Stimulated activated CD4-positive, alpha-beta T cell treated with anti-CD3 and anti-CD28 coated beads, Interleukin-2, amount 100 ng/mL, for 4 hours (primary cell): ENCODE measurements around the gene OCA2.
"Not testable (repeated sequence)": the region's sequence is repeated elsewhere in the genome, so short reads cannot be mapped to it uniquely, and the experiment has no call there.

Experiments
- DNase-seq: peaks from one replicate; pipeline ENCODE4 v3.0.0-alpha.2; 2020; ENCODE audit warnings: low read depth

The OCA2 gene

DNA sequence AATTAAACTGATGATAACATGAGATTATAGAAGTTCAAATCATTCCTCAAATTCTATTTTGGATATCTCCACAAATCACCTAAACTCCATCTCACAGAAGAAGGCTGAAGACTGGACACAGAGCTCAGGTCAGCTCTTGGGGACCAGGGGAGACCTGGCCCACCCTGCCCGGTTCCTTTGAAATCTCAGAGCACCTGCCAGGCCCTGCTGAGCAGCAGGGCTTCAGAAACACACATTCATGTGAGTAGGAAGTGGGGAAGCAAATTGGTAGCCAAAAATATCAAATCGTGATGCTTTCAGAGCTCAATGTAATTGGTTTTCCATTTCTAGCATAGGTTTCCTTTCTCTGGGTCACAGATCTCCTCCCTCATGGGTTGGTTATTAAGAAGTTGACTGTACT lies 76.2 kb downstream of the OCA2 start:
- DNase-seq: no peak

DNA sequence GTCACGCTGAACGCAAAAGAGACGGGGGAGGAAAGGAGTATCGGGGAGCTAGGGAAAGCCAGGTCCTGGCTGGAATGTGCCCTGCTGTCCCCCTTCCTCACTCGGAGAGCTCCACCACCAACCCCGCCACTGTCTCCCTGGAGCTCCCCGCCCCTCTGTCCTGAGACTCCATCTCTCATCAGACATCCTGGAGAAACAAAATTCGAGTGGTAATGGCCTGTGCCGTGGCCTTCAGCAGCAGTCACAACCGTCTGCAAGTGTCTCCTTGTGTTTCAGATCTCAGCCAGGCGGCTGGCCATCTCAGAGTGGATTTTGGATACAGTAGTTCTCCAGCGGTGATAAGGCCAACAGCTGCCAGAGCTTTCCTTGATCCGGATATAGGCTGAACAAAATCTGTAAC lies 76.9 kb downstream of the OCA2 start:
- no peak for DNase-seq

DNA sequence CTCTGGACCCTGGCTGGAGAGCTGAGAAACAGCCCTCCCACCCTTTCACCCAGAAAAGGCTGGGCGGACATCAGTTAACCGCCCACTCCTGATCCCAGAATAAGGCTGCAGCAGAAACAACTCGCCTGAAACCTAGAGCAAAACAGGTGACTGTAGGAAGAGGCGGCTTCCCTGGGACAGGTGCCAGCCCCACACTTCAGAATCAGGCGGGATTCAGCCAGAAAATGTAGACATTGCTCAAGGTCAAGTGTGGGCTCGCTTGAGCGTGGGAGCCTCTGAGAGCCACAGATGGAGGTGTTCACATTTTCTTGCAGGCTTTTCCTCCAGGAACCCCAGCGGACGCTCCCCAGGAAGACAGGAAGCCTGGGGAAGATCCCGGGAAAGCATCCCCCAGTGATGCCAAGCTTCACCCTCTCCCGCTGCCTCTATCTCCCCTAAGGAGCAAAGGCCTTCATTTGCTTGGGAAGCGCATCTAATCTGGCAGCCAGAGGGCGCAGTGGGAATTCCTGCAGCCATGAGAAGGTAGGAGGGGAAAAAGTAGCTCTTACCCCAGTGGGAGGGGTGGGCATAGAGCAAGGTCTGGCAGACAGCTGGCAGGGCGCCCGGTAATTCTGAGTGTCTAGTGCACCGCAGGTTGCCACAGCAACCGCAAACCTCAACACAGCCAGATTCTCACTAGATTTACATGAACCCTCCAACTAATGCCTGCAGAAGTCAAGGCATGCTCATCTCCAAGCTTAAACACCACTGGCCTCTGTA lies 77.7 kb downstream of the OCA2 start:
- DNase-seq: peak; percentile 13

DNA sequence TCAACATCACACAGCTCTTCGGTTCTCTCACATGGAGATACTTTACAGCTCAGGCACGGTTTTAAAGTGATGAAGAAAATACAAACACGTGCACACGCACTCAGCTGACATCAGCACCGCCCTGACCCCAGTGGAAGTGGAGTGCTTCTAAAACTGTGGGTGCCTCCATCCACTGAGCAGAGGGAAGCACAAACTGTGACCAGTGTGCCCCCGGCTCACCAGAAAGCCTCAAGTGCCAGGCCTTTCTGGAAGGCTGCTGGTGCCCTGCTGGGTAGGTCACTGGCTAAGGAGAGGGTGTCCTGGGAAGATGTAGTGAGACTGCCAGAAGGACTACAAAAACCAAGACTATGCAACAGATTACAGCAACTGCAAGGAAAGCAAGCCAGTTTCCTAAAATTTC lies 78.5 kb downstream of the OCA2 start:
- no peak for DNase-seq

DNA sequence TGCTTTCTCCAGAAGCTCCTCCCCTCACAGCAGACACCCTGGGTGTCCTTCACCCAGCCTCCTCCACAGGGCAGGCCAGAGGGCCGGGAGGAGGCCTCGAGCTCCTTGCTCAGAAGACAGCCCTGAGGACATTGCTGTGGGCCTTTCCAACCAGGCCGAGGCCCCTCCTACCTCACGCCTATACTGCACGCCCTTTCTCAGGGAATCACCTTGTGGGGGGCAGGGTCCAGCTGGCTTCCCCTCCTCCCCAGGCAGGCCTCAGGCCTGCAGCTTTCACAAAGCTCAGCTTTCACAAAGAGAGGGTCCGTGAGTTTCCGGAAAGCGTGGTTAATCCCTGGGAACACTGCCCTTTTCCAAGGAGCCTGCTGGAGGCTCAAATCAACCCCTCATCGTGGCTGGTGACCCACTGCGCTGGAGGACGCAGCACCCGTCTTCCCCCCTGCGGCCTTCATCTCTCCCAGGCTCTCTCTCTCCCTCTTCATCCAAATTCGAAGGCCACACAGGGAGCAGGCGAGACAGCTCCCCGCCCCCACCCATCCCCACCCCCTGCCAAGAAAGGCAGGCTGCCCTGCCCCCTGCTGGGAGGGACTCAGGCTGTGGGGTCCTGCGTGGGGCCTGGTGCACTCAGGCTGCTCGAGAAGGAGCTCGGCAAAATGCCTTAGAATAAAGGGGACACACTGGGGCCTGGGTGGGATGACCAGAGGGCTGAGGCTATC lies 79.4 kb downstream of the OCA2 start:
- no peak for DNase-seq

DNA sequence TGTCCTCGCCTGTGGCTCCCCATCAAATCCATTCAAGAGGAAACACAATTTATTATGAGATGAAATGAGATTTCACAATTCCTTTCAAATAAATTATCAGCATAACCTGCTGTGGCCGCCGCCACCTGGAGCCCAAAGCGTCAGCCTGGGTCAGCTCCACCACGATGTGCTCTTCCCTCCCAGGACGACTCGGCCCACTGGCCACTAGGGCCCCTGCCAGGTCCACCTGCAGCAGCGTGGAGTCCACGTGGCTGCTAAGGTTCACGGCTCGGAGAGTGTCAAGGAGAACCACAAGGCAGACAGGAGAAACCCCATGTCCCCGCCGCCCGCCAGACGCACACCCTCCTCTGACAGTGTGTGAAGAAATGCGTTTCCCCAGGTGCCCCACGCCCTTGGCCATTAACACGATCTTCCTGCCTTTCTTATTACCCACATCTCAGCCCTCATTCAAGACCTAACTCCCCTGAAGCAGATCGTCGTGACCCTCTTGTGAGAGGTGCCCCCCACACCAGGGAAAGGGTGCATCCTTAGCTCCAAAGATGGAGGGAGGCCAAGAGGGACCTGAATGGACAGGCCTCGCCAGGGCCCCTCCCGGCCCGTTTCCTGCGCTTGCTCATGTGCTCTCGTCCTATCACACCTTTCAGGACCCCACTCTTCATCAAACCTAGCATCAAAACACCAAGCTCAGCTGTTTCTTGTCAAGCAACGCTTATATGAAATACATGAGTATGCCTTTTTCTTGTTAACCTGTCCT lies 80.6 kb downstream of the OCA2 start:
- no peak for DNase-seq

DNA sequence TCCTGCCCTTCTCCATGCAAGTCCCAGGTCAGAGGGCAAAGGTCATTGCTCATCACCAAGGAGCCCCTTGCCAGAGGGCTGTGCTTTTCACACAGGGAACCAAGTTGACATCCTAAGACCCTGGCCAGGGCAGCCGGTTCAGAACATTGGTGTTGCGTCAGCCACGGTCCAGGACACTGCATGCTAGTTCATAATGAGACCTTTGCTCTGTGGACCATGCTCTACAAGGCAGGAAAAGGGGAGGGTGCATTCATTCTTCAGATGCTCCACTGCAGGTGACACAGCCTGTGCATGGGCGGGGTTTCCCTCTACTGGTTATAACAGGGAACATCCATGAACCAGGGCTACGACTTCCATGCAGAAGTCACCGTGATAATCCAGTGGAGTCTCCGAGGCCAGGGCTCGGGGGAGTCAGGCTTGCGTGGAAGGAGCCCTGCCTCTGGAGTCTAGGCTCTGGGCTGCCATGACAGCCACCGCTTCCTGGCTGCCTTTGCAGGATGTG lies 81.6 kb downstream of the OCA2 start:
- DNase-seq: no peak

DNA sequence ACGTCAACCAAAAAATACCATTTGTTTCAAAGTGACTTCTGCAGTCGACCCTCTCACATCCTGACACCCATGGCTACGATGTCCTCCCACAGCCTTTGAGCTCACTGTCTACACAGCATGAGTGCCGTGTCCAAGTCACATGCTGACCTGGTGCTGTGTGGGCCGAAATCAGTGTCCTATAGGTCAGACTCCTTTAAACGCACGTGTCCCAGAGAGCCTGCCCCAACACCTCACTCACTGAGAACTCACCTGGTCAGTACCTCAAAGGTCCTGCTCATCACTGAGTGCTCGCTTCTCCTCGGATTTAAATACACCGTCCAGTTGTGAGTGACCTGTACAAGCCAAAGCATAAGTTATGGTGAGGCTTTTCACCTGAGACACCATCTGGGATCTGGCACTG lies 83.3 kb downstream of the OCA2 start:
- DNase-seq: no peak

DNA sequence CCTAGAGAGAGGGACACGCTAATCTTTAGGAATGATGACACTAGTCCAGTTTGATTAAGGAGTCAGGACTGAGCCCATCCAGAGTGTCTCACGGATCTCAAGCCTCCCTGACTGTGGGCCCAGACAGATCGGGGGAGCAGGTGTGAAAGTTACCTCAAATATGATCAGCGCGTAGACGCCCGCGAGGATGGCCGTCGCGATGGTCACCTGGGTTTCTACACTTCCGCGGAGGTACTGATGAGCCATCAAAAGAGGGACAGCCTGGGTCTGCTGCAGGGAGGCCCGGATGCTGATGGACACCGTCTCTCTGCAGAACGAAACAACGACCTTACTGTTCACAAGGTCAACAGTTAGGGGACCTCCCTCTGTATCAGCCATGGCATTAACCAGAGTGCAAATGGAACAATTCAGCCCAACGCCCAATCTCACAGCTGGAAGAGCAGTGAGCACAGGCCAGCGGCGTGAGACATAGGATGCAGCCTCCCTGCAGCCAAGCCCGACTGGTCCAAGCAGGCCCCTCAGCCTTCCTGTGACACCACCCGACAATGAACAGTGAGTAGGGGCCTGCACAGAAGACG lies 84.4 kb downstream of the OCA2 start:
- DNase-seq: no peak

DNA sequence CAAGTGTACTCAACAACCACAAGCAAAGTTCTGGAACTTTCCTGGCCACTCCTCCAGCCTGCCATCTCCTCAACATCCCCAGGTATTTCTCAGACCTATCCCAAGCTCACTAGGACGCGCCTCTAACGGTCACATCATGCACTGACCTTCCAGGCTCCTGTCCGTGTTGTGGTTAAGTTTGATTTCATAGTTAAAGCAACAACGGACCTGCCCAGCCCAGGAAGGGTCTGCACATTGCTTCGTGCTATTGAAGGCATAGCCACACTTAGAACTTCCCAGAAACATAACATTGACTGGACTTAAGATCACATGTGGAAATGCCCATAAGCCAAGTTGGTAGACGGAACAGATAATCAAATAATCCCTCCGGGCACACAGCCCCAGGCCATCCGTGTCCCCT lies 85.1 kb downstream of the OCA2 start:
- no peak for DNase-seq

DNA sequence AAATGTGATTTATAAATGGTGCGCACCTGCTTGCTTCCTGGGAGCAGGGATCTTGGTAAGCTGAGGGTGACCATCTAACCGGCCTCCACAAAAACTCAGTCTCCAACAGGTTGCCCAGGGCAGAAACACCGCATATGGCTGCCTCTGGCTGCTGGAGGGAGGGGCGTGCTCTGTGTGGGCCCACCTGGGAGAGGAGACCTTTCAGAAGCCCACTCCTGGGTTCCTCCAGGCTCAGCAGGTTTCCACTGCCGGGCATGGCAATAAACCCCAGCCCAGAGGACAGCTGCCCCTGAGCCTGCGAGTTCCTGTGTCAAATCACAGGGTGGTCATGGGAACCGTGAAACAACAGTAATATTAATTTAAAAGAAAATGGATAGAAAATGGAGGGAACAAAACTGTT lies 85.6 kb downstream of the OCA2 start:
- DNase-seq: no peak

DNA sequence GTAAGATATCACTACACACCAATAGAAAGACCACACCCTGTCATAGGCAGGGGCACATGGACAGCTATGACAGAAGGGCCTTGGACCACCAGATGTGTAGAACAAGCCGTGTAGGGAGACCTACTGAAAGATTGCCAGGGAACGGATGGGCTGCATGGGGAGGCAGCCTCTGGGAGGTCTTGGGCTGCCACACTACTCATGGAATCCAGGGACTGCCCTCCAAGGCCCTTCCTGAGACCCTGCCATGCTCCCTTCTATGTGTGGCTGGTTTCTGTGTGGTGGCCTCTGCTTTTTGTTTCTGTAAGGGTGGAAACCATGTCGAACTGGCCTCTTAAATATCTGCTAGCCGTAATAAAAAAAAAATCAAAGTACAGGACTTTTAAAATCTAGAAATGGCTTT lies 86.9 kb downstream of the OCA2 start:
- DNase-seq: no peak

DNA sequence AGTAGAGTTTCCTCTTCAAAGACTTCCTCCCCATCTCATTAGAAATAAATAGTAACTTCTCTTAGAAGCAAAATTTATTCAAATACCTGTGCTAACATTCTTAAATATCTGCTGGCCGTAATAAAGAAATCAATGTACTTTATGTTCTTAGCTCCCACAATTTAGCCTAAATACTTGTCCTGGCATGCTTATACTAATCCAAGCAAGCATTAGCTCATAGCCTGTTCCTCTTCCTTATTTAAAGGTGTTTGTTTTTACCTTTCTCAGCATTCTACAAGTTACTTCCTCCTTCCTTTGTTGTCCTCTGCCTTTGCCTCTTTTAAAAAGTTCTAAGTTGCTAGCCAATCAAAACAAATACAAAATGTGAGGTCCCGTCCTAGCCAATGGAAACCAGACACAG lies 90.9 kb downstream of the OCA2 start:
- not testable (repeated sequence) for DNase-seq

DNA sequence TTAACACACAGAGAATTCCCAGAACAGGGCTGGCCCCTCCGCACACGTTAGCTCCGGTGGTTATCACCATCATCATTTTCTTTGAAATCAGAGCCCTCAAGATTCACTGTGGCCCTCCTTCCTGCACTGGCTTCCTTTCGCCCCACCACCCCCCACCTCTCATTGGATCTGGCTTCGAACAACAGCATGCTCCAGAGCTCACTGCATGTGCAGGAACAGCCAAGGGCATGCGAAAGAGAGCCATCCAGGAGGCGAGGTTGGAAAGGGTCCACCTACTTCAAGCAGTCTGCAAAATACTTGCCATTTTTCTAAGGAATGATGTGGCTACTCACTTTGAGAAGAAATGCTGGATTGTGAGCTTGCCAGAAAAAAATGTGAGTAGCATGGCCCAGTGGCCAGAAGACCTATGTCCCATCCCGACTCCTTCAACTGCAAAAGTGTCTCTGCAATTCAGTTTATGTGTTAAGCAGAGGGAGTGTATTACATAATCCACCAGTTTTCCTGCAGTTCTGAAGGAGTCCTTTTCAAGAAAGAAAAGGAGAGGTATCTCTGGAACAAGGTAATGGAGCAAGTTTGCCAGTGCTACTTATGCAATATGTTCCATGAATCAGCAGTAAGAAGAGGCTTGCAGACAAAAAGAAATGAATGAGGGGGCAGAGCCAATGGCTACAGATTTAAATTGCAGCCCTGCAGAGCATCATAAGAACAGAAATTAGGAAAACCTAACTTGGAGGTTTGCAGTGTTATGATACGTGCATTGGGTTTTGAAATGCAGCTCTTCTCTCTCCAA lies 92.8 kb downstream of the OCA2 start:
- DNase-seq: no peak

DNA sequence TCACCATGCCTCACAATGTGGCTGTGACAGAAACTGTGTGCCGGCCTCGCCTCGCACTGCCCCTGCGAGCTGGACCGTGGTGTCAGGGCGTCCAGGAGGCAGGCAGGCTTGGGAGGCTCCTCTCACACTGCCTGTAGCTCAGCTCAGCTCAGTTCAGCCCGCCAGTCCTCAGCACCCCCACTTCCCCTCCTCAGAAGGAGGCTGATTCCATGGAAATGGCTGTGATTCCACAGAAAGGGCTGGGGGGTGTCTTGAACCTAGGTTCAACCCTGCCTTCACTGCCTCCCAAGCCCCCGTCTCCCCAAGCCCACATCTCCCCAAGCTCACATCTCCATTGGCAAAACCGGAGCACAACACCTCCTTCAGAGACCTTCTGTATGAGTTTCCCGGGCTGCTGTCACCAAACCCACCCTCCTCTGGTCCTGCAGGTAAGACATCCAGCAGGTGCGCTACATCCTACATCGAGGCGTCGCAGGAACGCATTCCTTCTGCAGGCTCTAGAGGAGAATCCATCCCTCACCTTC lies 94.0 kb downstream of the OCA2 start:
- no peak for DNase-seq

DNA sequence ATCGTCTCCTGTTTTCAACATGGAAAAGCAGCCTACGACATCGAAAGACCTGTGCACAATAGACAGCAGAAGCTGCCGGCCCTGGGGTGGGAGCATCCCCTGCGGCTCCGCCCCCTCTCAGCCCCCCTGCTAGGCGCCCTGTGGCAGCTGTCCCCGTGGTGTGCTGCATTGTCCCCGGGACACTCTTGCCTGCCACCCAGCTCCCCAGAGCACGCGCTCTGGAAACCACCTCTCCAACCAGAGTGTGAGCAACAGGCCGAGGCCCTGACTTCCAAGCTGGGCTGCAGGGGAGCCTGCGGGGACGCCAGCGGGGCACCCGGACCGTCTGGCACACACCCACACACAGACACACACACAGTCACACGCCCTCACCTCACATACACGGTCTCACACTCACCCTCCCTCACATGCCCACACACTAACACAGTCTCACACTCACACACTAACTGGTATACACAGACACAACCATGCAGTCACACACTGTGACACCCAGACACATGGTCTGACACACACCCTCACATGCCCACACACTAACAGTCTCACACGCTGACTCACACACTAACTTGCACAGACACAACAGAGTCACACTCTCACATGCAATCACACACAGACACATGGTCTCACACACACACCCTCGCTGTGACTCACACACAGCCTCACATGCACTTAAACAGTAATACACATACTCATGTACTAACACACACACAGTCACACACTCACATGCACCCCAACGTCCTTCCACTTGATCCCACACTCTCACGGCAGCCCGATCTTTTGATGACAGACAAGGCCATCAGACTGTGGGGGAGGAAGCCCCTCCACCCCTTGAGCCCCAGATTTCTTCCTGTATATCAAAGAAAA lies 94.7 kb downstream of the OCA2 start:
- no peak for DNase-seq

DNA sequence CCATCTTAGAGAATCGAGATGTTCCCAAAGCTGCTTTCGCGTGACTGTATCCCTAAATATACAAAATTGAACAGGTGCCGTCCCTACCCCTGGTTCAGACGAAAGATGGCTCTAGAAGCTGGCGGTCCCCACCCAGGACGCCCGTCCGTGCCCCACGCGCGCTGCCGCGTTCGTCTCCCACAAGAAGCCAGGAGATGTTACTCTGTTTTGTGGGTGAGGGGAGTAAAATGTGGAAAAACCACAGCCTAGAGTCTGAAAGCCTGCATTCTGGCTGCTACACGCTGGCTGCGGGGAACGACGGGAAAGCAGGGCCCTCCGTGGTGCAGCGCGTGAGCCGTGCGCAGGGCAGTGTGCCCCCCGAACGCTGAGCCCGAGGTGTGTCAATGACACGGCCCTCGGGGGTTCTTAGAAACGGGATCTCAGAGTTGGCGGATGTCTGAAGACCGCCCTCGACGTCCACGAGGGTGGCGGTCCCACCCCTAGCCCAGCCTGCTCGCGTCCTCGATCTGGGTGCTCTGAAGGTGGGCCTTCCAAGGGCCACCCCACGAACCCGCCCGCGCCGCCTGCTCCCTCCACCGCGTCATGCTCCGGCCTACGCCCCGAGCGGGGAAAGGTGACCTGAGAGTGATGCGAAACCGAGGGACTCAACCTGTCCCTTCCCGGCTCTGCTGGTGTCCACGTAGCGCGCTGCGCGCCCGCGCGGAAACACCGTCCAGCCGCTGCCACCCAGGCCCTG lies 95.6 kb downstream of the OCA2 start:
- no peak for DNase-seq

DNA sequence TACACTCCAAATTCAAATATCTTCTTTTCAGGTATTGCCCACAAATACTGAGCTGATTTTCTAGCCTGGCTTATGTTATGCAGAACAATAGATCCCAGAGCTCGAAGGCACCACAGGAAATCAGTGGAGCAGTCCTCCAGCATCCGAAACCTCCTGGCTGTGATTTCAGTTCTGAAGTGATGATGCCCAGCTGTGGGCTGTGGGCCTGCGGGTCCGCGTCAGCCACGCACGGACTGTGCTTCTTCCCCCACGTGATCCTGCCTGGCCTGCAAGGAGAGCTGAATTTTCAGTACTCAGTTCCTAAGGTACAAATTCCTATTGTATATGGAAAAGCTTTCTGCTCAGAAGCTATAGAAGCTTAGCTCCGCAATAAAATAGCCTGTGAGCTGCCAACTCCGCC lies 96.2 kb downstream of the OCA2 start:
- DNase-seq: no peak

DNA sequence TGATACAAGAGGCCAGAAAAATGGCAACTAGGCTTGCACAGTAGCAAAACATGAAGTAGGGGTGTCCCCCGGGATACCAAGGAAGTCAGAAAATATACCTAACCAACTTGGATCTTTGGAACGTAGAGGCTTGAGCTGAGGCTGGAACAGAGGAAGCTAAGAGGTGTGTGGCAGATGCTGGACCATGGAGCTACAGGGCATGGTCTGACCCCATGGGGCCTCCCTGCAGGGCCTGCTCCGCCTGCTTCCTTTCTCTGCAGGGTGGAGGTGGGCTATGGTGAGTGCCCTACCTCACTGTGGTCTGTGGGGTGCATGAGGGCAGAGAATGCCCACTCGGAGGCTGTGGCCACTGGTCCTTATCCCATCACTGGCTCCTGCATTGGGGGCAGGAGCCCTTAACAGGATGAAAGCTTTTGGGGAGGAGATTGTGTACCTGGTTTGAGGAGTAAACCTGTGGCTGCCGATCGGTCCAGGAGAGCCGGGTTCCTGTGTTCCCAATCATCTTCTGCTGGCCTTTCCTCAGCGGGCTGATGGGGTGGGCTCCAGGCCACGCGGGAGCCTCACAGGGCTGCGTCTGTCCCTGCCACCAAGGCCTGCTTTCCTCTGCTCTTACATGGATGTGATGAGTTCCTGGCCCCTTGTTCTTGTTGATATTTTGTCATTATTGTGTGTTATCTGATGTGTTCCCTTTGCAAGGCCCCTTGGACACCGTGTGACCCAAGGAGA lies 96.8 kb downstream of the OCA2 start:
- no peak for DNase-seq
